Tibial nerve (tissue), 4 donors: ENCODE measurements around the gene OSBPL10.

Experiments
- CTCF ChIP-seq, 5 experiments: fragments of 200-600 bp in 3 of 5; fragments of 450-650 bp in 2 of 5; sonication (generic) in 3 of 5; IDR thresholded peaks; one replicate each; pipeline ENCODE4 v1.5.1; 2016 to 2019; ENCODE audit warnings: antibody characterized with exemption in 5 of 5, mild to moderate bottlenecking in 3 of 5, moderate library complexity in 2 of 5
- EP300 ChIP-seq, 2 donors: sonication (generic); formaldehyde crosslinking; IDR thresholded peaks; one replicate each; pipeline ENCODE4 v1.6.1; 2017; ENCODE audit warnings: antibody characterized with exemption in 2 of 2, mild to moderate bottlenecking in 1 of 2
- POLR2A ChIP-seq, 2 donors: fragments of 450-650 bp; IDR thresholded peaks; one replicate each; pipeline ENCODE4 v1.6.1; 2017; ENCODE audit warnings: antibody characterized with exemption in 2 of 2, mild to moderate bottlenecking in 2 of 2, moderate library complexity in 2 of 2

GRCh38 chr3:31671976-31672375 lies 309.1 kb downstream of the OSBPL10 start:
- TF ChIP-seq POLR2A (IDR thresholded peaks at IDR 0.05) (no peak), CTCF (IDR thresholded peaks at IDR 0.05) (no peak), EP300 (IDR thresholded peaks at IDR 0.05) (no peak)
